Calu3 (cell line): ENCODE measurements around the gene GLI3. TPM values are rescaled to one million over a fixed set of nuclear protein-coding genes. Genes with fewer than 3 reads are reported as not detected.

Experiments used
- BruUV-seq: library from RNA; stranded (reverse); fragments of 400-500 nt; replicated peaks from 2 replicates; lab custom pipeline; 2021; lab: Mats Ljungman, UMichigan
- CTCF ChIA-PET: fragments of 300-600 bp; sonication (Branson Sonifier 250); formaldehyde crosslinking; loops from one replicate; lab custom pipeline; 2022; ENCODE audit warnings: antibody characterized with exemption; lab: Charles Lee
- DNase-seq: peaks from one replicate; pipeline ENCODE4 v3.0.0; 2022
- H3K27ac Mint-ChIP-seq: one replicate; pipeline ENCODE4 v1.8.0; 2022; ENCODE audit warnings: mixed read lengths; ENCODE audit not compliant: unreplicated experiment
- H3K27me3 Mint-ChIP-seq: one replicate; pipeline ENCODE4 v1.8.0; 2022; ENCODE audit warnings: mixed read lengths; ENCODE audit not compliant: unreplicated experiment
- H3K36me3 Mint-ChIP-seq: one replicate; pipeline ENCODE4 v1.8.0; 2022; ENCODE audit warnings: mild to moderate bottlenecking, moderate library complexity, mixed read lengths; ENCODE audit not compliant: insufficient read depth, unreplicated experiment
- H3K4me1 Mint-ChIP-seq: one replicate; pipeline ENCODE4 v1.8.0; 2022; ENCODE audit warnings: mild to moderate bottlenecking, low read depth, mixed read lengths; ENCODE audit not compliant: unreplicated experiment
- H3K4me3 Mint-ChIP-seq: one replicate; pipeline ENCODE4 v1.8.0; 2022; ENCODE audit warnings: mild to moderate bottlenecking, low read depth, moderate library complexity, mixed read lengths; ENCODE audit not compliant: unreplicated experiment
- H3K9me3 Mint-ChIP-seq: one replicate; pipeline ENCODE4 v1.8.0; 2022; ENCODE audit warnings: low read depth, mixed read lengths; ENCODE audit not compliant: unreplicated experiment
- intact Hi-C: fragments of 100-400 bp; cut with micrococcal nuclease; formaldehyde crosslinking; loops from one replicate; pipeline ENCODE4 v1.10.0; 2022; ENCODE audit not compliant: unreplicated experiment
- total RNA-seq: library from RNA; stranded (reverse); gene quantifications from 2 replicates; pipeline ENCODE4 v1.2.3, GENCODE V29; 2022
- TF ChIP-seq, protein P1 (sequence below): fragments of 200-600 bp; IDR thresholded peaks from one replicate; pipeline ENCODE4 v1.8.0; 2022; ENCODE audit warnings: antibody characterized with exemption; ENCODE audit not compliant: unreplicated experiment

Gene GLI3
- total RNA-seq, 1 experiment from 2014 or later, result not detected

- H3K27me3 Mint-ChIP-seq, result peaks cover 58% of the 10 kb centered on the region
- DNase-seq, result no peak
- no peaks in the 10 kb centered on the region for H3K36me3 Mint-ChIP-seq
- H3K4me3 Mint-ChIP-seq, result no peak overlapping the region
- no peaks in the 10 kb centered on the region for H3K4me1 Mint-ChIP-seq
- no TSS peak for BruUV-seq
- intact Hi-C loops, result loop anchor here (2.0 kb wide), 1 partner anchor 853 kb away; no protein-coding TSS in a partner anchor
- CTCF ChIA-PET, result interaction anchor here (0.5 to 3.7 kb wide), 4 partner anchors 10 to 866 kb away, joined by 3 to 15 read pairs (median 6); no protein-coding TSS in a partner anchor
- no peaks in the 10 kb centered on the region for H3K9me3 Mint-ChIP-seq
- TF ChIP-seq, protein P1, sequence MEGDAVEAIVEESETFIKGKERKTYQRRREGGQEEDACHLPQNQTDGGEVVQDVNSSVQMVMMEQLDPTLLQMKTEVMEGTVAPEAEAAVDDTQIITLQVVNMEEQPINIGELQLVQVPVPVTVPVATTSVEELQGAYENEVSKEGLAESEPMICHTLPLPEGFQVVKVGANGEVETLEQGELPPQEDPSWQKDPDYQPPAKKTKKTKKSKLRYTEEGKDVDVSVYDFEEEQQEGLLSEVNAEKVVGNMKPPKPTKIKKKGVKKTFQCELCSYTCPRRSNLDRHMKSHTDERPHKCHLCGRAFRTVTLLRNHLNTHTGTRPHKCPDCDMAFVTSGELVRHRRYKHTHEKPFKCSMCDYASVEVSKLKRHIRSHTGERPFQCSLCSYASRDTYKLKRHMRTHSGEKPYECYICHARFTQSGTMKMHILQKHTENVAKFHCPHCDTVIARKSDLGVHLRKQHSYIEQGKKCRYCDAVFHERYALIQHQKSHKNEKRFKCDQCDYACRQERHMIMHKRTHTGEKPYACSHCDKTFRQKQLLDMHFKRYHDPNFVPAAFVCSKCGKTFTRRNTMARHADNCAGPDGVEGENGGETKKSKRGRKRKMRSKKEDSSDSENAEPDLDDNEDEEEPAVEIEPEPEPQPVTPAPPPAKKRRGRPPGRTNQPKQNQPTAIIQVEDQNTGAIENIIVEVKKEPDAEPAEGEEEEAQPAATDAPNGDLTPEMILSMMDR, result no peak
- H3K27ac Mint-ChIP-seq, result no peak overlapping the region
Measured at GRCh38 chr7:41977661-41978060, 259.3 kb downstream of the GLI3 start.

DNA sequence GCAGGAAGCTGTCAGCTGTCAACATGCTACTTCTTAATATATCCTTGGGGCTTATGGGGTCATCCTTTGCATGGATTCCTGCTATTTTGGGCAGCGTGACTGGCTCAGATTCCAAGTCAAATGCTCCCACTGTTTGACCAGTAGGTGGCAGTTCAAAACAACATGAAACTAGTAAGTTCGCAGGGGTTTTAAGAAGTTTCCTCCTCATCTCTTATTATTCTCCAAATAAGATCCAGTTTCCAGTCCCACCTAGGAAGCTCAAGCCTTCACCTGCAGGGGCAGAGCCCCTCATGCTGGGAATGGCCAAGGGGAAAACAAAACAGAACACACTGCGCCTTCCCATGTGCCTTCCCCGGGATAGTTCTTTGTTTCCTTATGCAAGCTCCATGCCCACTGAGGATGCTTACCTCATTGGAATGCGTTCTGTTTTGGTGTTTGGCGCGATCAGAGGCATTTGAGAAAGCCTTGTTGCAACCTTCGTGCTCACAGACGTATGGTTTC, 259.8 kb downstream of the GLI3 start:
- intact Hi-C loops, result loop anchor here (2.0 kb wide), 1 partner anchor 854 kb away; no protein-coding TSS in a partner anchor
- Mint-ChIP-seq H3K4me1 (no peaks in the 10 kb centered on the region), H3K36me3 (no peaks in the 10 kb centered on the region), H3K27me3 (peaks cover 63% of the 10 kb centered on the region), H3K4me3 (no peak overlapping the region), H3K27ac (no peak overlapping the region), H3K9me3 (no peaks in the 10 kb centered on the region)
- peak; percentile 32 for DNase-seq
- no TSS peak for BruUV-seq
- TF ChIP-seq, protein P1, result peak; percentile 45
- CTCF ChIA-PET, result interaction anchor here (0.5 to 3.7 kb wide), 4 partner anchors 11 to 866 kb away, joined by 3 to 15 read pairs (median 6); no protein-coding TSS in a partner anchor

DNA sequence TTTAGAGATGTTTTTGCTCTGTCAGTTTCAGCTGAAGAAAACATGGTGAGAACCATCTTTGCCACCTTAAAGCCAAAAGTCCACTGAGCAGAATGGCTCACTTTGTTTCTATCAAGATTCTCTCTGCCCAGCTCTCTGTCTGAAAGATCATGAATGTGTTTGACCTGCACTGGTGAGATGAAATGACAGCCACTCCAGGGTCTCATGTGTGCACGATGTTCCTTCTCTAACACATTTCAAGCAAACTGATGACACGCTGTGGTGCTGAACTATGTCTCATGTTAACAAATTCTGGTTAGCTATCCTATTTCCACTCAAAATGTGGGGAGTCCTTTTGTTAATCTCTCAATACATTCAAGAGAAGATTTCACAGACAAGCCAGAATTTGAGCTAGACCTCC, 260.6 kb downstream of the GLI3 start:
- no peak overlapping the region for H3K4me3 Mint-ChIP-seq
- CTCF ChIA-PET, result interaction anchor here (3.7 kb wide), 1 partner anchor 867 kb away, joined by 15 read pairs; no protein-coding TSS in a partner anchor
- intact Hi-C loops, result loop anchor here (2.0 kb wide), 1 partner anchor 854 kb away; no protein-coding TSS in a partner anchor
- TF ChIP-seq, protein P1, result no peak
- no peak overlapping the region for H3K27ac Mint-ChIP-seq
- H3K9me3 Mint-ChIP-seq, result no peaks in the 10 kb centered on the region
- no peaks in the 10 kb centered on the region for H3K36me3 Mint-ChIP-seq
- no peak for DNase-seq
- H3K27me3 Mint-ChIP-seq, result peaks cover 64% of the 10 kb centered on the region
- no peaks in the 10 kb centered on the region for H3K4me1 Mint-ChIP-seq
- BruUV-seq, result no TSS peak

DNA sequence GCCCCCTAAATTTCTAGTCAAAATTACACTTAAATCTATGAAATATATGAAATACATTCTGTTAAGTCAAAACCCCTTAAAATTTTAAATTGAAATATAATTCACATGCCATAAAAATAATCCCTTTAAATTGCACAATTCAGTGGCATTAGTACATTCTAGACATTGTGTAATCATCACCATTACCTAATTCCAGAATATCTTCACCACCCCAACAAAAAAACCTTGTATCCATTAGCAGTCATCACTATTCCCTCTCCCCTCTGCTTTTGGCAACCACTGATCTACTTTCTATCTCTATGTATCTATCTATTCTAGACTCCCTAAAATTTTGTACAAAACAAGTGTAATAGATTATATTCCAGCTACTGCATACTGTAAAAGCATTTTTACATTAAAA, 261.2 kb downstream of the GLI3 start:
- Mint-ChIP-seq H3K4me1 (no peaks in the 10 kb centered on the region), H3K36me3 (no peaks in the 10 kb centered on the region), H3K27ac (no peak overlapping the region), H3K9me3 (no peaks in the 10 kb centered on the region), H3K27me3 (peaks cover 64% of the 10 kb centered on the region), H3K4me3 (no peak overlapping the region)
- no peak for DNase-seq
- CTCF ChIA-PET, result no interaction called here
- TF ChIP-seq, protein P1, result no peak
- BruUV-seq, result no TSS peak
- intact Hi-C loops, result loop anchor here (2.0 kb wide), 1 partner anchor 855 kb away; no protein-coding TSS in a partner anchor
